Lower leg skin (tissue), 4 donors: ENCODE results near the gene TET2. TPM values are rescaled to one million over a fixed set of nuclear protein-coding genes. Genes with fewer than 3 reads are reported as not detected.

ENCODE experiments used
- DNase-seq, 2 donors: peaks; one replicate each; pipeline ENCODE4 v3.0.0-alpha.2; 2019; ENCODE audit warnings: low spot score in 2 of 2
- H3K4me3 ChIP-seq: fragments of 200-600 bp; sonication (generic); 2 replicates; pipeline ENCODE4 v1.5.1; 2017; ENCODE audit warnings: mild to moderate bottlenecking, low read depth; ENCODE audit not compliant: poor library complexity, severe bottlenecking
- POLR2A ChIP-seq, 2 donors: fragments of 450-650 bp; IDR thresholded peaks; one replicate each; pipeline ENCODE4 v1.6.1; 2016 to 2017; ENCODE audit warnings: antibody characterized with exemption in 2 of 2, mild to moderate bottlenecking in 1 of 2, moderate library complexity in 1 of 2
- WGBS, 2 donors: methylation state at CpG; one replicate each; pipeline ENCODE4 v1.1.5; 2018; 5-methylcytosine and 5-hydroxymethylcytosine counted together
- intact Hi-C: fragments of 100-400 bp; cut with DNase I; formaldehyde crosslinking; loops from one replicate; pipeline ENCODE4 v1.15.0; 2023; ENCODE audit warnings: low total_unique reads
- total RNA-seq, 4 donors: library from RNA; depleted of rRNA; stranded (reverse); fragments of >200 nt; gene quantifications; one replicate each; pipeline ENCODE4 v1.1.0, GENCODE V29; 2016
- TF ChIP-seq, protein P1 (sequence below), 3 donors: fragments of 450-650 bp; IDR thresholded peaks; one replicate each; pipeline ENCODE4 v1.5.1; 2016; ENCODE audit warnings: antibody characterized with exemption in 3 of 3, mild to moderate bottlenecking in 3 of 3, moderate library complexity in 2 of 3

The TET2 gene
- total RNA-seq, 4 donors from 2014 or later, result 31.0 to 36.0 (median 32.8) TPM

DNA sequence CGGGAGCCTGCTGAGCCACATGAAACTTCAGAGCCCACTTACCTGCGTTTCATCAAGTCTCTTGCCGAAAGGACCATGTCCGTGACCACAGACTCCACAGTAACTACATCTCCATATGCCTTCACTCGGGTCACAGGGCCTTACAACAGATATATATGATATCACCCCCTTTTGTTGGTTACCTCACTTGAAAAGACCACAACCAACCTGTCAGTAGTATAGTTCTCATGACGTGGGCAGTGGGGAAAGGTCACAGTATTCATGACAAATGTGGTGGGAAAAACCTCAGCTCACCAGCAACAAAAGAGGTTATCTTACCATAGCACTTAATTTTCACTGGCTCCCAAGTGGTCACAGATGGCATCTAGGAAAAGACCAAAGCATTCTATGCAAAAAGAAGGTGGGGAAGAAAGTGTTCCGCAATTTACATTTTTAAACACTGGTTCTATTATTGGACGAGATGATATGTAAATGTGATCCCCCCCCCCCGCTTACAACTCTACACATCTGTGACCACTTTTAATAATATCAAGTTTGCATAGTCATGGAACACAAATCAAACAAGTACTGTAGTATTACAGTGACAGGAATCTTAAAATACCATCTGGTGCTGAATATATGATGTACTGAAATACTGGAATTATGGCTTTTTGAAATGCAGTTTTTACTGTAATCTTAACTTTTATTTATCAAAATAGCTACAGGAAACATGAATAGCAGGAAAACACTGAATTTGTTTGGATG, 129.9 kb downstream of the TET2 start:
- H3K4me3 ChIP-seq, result no peak overlapping the region
- WGBS, 2 donors, result 93 to 95% methylated on average over 9 of the region's 9 CpGs
- no peak for DNase-seq
- TF ChIP-seq, protein P1, sequence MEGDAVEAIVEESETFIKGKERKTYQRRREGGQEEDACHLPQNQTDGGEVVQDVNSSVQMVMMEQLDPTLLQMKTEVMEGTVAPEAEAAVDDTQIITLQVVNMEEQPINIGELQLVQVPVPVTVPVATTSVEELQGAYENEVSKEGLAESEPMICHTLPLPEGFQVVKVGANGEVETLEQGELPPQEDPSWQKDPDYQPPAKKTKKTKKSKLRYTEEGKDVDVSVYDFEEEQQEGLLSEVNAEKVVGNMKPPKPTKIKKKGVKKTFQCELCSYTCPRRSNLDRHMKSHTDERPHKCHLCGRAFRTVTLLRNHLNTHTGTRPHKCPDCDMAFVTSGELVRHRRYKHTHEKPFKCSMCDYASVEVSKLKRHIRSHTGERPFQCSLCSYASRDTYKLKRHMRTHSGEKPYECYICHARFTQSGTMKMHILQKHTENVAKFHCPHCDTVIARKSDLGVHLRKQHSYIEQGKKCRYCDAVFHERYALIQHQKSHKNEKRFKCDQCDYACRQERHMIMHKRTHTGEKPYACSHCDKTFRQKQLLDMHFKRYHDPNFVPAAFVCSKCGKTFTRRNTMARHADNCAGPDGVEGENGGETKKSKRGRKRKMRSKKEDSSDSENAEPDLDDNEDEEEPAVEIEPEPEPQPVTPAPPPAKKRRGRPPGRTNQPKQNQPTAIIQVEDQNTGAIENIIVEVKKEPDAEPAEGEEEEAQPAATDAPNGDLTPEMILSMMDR (IDR thresholded peaks at IDR 0.05), result no peak
- TF ChIP-seq POLR2A (IDR thresholded peaks at IDR 0.05), result no peak
- intact Hi-C loops, result no loop called here

DNA sequence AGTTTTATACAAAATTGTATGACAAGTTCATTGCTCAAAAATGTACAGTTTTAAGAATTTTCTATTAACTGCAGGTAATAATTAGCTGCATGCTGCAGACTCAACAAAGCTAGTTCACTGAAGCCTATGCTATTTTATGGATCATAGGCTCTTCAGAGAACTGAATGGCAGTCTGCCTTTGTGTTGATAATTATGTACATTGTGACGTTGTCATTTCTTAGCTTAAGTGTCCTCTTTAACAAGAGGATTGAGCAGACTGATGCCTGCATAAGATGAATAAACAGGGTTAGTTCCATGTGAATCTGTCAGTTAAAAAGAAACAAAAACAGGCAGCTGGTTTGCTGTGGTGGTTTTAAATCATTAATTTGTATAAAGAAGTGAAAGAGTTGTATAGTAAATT, 131.0 kb downstream of the TET2 start:
- intact Hi-C loops, result no loop called here
- no peak for TF ChIP-seq POLR2A (IDR thresholded peaks at IDR 0.05)
- TF ChIP-seq, protein P1 (IDR thresholded peaks at IDR 0.05), result no peak
- no peak for DNase-seq
- no peak overlapping the region for H3K4me3 ChIP-seq
- WGBS, 2 donors, result 78 to 82% methylated on average over 1 of the region's 1 CpG

DNA sequence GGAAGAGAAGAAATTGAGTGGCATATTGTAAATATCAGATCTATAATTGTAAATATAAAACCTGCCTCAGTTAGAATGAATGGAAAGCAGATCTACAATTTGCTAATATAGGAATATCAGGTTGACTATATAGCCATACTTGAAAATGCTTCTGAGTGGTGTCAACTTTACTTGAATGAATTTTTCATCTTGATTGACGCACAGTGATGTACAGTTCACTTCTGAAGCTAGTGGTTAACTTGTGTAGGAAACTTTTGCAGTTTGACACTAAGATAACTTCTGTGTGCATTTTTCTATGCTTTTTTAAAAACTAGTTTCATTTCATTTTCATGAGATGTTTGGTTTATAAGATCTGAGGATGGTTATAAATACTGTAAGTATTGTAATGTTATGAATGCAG, 132.6 kb downstream of the TET2 start:
- no peak for TF ChIP-seq POLR2A (IDR thresholded peaks at IDR 0.05)
- TF ChIP-seq, protein P1 (IDR thresholded peaks at IDR 0.05), result no peak
- no peak for DNase-seq
- intact Hi-C loops, result no loop called here
- WGBS, 2 donors, result 97 to 100% methylated on average over 1 of the region's 1 CpG
- H3K4me3 ChIP-seq, result no peak overlapping the region

DNA sequence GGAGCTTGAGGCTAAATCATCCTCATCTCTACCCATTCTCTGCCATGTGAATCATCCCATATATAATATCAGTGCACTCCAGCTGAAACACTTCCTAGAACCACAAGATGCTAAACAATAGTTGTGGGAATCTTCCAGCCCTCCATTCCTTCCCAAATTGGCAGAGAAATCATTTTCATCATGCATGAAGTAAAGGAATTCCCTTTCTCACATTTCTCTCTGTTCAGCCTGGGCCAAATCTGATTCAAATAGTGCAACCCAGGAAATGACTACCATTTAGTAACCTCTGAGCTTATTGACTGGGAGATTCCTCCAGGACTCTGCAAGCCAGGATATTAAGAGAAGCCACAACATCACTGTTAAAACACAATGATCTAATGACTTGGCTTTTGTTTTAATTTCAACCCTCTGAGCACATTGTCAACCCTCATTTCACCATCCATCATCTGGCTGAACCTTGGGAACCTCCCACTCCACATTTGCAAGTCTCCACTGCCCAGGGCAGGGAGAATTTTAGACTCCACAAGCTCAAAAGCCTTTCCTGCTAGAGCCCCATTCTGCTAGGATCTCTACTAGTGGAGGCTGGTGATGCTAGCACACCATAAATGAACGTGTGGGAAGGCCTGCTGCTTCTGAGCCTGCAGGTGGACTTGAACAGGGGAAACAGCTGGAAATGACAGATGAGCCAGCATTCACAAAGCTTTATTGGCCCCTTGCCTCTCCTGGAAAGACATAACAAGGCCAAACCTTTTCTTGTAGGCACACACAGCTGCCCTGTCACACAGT, 133.9 kb downstream of the TET2 start:
- intact Hi-C loops, result loop anchor here (5.0 kb wide), 1 partner anchor 1588 kb away; no protein-coding TSS in a partner anchor
- H3K4me3 ChIP-seq, result no peak overlapping the region
- no peak for DNase-seq
- WGBS, 2 donors, result 20 to 33% methylated on average over 1 of the region's 1 CpG
- TF ChIP-seq POLR2A (IDR thresholded peaks at IDR 0.05), result no peak
- TF ChIP-seq, protein P1 (IDR thresholded peaks at IDR 0.05), result no peak

DNA sequence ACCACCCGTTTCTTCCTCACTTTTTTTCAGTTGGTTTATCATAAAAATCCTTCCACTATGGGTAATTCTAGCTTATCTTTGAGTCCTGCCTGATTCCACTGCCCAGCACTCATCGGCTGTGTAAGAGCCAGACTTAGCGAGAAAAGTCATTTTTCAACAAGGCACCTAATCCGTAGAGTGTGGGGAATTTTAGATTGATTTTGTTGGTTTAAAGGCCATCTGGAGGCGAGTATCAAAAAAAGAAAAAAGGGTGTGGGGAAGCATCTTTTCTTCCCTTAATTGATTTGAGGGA, 134.4 kb downstream of the TET2 start:
- intact Hi-C loops, result loop anchor here (5.0 kb wide), 1 partner anchor 1589 kb away; no protein-coding TSS in a partner anchor
- no peak for TF ChIP-seq POLR2A (IDR thresholded peaks at IDR 0.05)
- TF ChIP-seq, protein P1 (IDR thresholded peaks at IDR 0.05), result no peak
- H3K4me3 ChIP-seq, result no peak overlapping the region
- 78 to 81% methylated on average over 5 of the region's 5 CpGs for WGBS, 2 donors
- no peak for DNase-seq
